TTC549 (cell line): ENCODE data around the gene CLDN4.
A peak's percentile ranks its signal among the peaks of the same experiment; 100 is the strongest.

Experiments used
- FAIRE-seq: peaks from 2 replicates; lab custom pipeline; 2012; peaks lifted over from hg19 to GRCh38; lab: Jason Lieb, UNC

The CLDN4 gene

DNA sequence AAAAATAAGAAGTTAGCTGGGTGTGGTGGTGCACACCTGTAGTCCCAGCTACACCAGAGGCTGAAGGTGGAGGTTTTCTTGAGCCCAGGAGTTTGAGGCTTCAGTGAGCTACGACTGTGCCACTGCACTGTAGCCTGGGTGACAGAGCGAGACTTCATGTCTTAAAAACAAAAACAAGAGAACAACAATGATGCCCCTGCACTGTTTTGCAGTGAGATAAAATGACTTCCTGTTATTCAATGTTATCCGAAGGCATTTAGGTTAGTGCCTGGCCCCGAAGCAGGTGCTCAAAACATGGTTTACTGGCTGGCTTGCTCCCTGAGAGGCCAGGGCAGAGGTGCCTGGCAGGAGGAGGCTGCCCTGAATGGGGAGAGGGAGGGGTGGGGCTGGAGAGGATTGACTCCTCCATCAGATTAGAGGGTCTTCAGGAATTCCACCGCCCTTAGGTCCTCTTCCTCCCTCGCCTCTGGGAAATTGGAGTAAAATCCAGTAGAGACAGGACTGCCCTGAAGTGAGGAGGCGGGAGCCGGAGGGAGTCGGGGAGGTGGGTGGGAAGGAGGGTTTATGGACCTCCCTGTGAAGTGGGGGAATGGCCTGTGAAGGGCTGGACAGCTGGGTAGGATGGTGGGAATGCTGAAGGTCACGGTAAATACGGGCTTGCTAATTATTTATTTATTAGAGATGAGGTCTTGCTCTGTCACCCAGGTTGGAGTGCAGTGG is 6.8 kb upstream of the CLDN4 start:
- FAIRE-seq = no peak

DNA sequence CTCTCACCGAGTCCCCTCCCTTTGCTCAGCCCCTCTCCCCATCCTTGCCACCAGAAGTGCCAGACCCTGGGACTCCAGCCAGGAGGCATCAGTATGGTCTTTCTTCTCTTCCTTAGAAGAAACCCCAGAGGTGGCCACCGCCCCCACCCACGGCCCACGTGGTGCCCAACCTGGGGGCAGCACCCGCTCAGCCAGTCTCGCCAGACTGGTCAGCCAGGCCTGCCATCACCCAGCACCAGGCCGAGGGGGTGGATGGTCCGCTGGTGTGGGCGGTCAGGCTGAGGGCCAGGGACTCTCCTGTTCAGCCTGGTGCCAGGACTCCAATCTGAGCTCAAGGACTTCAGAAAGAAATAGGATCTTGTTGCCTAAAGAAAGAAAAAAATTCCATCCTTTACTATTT is 5.8 kb upstream of the CLDN4 start:
- FAIRE-seq = no peak

DNA sequence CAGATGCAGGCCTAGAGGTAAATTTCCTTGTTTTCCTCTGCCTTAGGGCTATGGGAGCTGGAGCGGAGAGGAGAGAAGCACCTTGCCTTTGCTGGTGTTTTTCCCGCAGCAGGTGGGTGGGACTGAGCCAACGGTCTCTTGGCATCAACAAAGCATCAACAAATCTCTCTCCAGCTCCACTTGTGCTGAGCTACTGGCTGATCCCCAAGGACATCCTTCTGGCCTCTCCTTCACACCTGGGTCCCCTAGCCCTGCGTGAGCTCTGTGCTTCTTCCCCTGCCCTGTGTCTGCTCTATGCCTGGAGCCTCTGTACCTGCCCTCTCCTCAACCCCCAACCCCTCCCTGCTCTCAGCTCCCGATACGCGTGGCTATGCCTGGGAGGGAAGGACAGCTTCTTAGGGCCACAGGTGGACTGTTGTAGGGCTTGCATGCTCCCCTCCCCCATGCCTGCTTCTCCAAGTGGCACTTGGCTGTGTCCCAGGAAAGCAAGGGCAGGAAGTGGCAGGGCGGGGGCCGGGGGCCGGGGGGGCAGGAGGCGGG is 3.2 kb upstream of the CLDN4 start:
- no peak for FAIRE-seq

- no peak for FAIRE-seq
Measured at GRCh38 chr7:73828107-73828803, 2.5 kb upstream of the CLDN4 start.

DNA sequence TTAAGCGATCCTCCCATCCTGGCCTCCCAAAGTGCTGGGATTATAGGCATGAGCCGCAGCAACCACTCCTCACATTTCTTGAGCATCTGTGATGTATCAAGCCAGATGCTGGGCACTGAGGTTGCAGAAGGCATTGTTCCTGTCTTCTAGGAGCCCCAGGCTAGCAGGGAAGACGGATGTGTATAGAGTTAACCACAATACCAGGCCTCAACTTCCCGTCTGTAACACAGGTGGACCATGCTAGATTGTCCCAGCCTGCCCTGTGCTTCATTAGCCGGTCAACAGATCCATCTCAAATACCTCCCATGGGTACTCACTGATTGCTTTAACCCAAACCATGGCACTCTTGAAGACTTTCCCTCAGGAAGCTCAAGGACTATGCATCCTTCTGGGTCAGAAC is 1.8 kb upstream of the CLDN4 start:
- no peak for FAIRE-seq

DNA sequence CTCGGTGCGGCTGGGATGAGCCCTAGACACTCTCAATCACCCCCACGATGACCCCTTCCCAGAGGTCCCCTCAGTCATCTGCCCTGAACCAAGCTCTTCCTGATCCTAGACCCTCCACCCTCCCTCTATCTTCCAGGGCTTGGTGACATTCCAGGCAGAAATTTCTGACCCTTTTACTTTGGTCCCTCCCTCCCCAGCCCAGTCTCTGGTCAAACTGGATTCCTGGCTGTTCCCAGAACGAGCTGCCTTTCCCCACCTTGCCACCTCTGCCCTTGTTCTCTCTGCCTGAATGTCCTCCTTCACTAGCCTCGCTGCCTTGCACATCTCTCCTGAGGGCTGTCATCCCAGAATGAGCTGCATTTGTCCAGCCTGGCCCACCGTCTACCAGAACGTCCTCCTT is 1.3 kb upstream of the CLDN4 start:
- FAIRE-seq = no peak

DNA sequence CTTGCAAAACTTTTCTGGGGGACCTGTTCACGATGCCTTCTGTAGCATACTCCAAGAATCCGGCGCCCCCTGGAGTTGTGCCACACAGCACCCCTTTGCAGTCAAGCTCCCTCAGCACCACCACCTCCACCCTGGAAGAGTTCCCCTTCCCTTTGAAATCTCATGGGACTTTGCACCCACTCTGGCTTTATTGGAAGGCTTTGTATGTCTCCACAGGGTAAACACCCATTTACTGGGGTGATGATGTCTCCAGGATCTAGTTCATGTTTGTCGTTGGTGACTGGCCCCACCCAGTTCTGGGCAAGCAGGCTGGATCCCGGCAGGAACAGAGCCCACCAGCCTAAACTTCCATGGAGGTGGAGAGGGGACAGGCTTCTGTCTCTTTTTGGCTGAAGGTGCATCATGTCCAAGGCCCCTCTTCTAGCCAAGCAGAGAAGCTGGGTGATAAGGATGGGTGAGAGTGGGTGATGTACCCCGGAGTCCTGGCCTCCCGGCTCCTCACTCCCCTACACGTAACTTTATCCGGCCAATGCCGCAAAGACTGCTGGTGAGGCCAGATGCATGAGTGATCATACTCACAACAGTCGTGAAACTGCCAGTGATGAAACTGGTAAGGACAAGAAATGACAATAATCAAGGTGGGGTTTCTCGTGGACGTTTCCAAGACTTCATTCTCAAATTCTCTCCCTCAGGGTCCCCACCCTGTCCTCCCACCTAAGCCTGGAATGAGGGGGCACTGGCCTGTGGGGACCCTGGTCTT is 695 bp upstream of the CLDN4 start:
- no peak for FAIRE-seq

DNA sequence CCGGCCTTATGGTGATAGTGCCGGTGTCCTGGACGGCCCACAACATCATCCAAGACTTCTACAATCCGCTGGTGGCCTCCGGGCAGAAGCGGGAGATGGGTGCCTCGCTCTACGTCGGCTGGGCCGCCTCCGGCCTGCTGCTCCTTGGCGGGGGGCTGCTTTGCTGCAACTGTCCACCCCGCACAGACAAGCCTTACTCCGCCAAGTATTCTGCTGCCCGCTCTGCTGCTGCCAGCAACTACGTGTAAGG is 713 bp downstream of the CLDN4 start:
- no peak for FAIRE-seq

GRCh38 chr7:73831834-73832651 is 1.2 kb downstream of the CLDN4 start:
- FAIRE-seq = no peak

DNA sequence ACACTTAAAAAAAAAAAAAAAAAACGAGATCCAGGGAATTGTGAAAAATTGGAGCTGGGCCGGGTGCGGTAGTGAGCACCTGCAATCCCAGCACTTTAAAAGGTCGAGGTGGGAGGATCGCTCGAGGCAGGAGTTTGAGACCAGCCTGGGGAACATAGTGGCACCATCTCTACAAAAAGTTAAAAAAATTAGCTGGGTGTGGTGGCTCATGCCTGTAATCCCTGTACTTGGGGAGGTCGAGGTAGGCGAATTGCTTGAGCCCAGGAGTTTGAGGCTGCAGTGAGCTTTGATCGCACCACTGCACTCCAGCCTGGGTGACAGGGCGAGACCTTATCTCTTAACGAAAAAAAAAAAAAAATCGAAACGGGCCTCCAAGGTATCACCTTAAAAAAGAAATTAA is 2.0 kb downstream of the CLDN4 start:
- no peak for FAIRE-seq

DNA sequence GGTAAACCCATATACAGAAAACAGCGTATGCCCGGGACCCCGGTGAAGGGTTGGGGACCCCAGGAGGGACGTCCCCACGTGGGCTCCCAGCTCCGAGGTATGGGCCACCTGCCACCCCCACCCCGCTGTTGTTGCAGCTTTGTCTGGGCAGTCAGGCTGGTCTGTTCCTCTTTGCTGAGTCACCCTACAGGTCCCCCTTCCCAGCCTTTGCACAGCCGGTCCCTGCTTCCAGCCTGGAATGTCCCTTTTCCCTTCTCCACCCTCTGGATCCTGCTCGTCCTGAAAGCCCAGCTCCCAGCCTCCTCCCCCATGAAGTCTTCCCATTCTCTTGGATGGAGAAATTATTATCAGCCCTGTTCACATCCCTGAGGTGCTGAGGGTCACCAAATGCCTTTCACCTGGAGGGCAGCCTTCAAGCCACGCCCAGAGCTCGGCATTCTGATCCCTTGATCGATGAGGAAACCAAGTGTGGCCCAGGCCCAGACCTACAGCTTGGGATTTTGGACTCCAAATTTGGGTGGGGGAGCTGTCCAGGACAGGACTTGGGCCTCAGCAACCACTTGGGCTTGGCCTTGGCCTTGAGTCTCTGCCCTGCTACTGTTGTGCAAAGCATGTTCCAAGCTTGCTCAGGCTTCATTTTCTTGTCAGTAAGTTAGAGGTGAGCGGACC is 2.6 kb downstream of the CLDN4 start:
- FAIRE-seq = no peak

DNA sequence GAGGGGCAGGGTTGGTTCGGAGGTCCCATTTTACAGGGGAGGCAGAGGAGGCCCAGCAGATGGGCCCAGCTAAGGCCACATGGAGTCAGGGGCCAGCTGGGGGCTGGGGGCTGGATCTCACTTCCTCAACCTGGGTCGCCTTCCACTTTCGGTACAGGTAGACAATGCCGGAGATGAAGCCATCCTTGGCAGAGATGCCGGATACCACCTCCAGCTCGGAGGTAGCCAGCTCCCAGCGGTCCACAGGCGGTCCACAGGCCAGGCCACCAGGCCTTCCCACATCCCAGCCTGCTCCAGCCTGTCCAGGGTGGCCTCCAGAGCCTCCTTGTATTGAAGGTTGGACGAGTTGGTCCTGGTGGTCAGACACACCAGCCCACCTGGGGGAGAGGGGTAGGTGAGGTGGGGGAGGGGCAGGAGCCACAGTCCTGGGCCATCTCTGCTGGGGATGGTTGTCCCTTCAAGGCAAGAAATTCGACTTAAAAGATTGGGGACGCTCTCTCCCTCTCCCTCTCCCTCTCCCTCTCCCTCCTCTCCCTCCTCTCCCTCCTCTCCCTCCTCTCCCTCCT is 3.9 kb downstream of the CLDN4 start:
- FAIRE-seq = no peak

- peak; percentile 61 for FAIRE-seq
Measured at GRCh38 chr7:73837167-73837566, 6.4 kb downstream of the CLDN4 start.

- FAIRE-seq = no peak
Measured at GRCh38 chr7:73838642-73839041, 7.8 kb downstream of the CLDN4 start.

DNA sequence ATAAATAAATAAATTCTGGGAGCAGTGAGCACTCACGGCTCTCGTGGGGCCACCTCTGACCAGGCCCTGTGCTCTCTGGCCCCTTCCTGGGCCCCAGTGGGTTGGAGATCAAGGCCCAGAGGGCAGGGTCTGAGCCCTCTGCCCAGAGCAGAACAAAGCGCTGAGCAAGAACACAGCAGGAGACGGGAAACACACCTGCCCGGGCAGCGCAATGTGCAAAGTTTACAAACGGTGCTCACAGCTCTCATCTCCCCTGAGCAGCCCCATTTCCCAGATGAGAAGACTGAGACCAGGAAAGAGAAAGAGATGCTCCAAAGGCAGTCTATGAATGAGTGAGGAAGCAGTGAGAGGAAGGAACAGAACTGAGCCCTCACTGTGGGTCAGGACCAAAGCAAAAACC is 8.5 kb downstream of the CLDN4 start:
- no peak for FAIRE-seq

- no peak for FAIRE-seq
Measured at GRCh38 chr7:73839743-73840714, 9.2 kb downstream of the CLDN4 start.

- no peak for FAIRE-seq
Measured at GRCh38 chr7:73840715-73841379, 10.1 kb downstream of the CLDN4 start.

GRCh38 chr7:73841689-73842066 is 10.9 kb downstream of the CLDN4 start:
- FAIRE-seq = no peak

DNA sequence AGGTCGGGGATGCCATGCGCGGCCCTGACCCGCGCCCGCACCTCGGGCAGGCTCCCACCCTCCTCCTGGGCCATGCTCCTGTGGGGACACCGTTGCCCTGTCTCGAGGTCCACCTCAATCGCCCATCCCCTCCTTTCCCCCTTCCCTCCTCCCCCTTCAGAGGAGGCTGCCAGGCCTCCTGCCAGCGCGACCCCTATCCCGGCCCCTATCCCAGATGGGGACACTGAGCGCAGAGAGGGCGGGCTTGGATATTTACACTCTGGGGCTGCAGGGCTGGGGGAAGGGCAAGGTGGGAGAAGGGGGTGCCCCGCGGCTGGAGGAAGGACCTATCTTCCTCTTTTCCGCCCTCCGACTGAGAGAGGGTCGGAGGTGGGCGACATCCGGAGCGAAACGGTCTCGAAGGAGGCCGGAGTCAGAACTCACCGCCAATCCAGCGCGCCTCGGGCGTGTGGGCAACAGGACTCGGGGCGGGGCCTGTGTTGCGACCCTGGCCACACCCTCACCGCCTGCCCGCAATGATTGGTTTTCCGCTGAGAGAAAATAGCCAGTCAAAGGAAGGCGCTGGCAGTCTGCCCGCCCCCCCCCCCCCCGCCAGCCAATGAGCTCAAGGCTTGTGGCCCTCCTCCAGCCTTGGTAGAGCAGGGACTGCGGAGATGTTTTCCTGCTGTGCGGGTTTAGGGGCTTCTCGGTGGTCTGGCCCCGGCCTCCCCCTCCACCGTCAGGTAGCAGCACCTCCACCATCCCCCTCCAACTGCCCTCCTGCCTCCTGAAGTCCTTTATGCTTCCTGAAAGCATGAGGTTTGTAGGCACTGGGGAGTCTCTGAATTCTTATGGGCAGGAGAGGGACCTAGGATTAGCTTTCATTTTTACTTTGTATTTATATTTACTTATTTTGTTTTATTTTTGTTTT is 11.5 kb downstream of the CLDN4 start, which contains the start of gene METTL27:
Gene METTL27, minus strand, starts transcription at position 450 of the 910 bp plus-strand sequence. Its CDS starts 376 bp downstream, at position 74.
- FAIRE-seq = no peak
